Tibial nerve (tissue), 4 donors: ENCODE data around the gene ZPR1. TPM values are rescaled to one million over a fixed set of nuclear protein-coding genes. Genes with fewer than 3 reads are reported as not detected.

Experiments
- DNase-seq, 2 donors: peaks; one replicate each; pipeline ENCODE4 v3.0.0-alpha.2; 2019; ENCODE audit warnings: low spot score in 2 of 2
- H3K27ac ChIP-seq, 4 donors: fragments of 200-600 bp; sonication (generic) in 3 of 4; one replicate each; pipeline ENCODE4 v1.5.1; 2017 to 2019; ENCODE audit warnings: mild to moderate bottlenecking in 1 of 4
- H3K27me3 ChIP-seq, 2 donors: fragments of 200-600 bp; sonication (generic) in 1 of 2; one replicate each; pipeline versions ENCODE4 v1.5.1 to v1.6.0; 2017 to 2019
- H3K36me3 ChIP-seq, 3 donors: fragments of 200-600 bp; sonication (generic); one replicate each; pipeline ENCODE4 v1.5.1; 2018 to 2019
- H3K4me1 ChIP-seq, 4 donors: fragments of 200-600 bp; sonication (generic) in 3 of 4; one replicate each; pipeline ENCODE4 v1.5.1; 2017 to 2019
- H3K4me3 ChIP-seq, 4 donors: fragments of 200-600 bp; sonication (generic) in 3 of 4; one replicate each; pipeline ENCODE4 v1.5.1; 2017 to 2019; ENCODE audit warnings: mild to moderate bottlenecking in 1 of 4, moderate library complexity in 1 of 4
- H3K9me3 ChIP-seq, 4 donors: fragments of 200-600 bp; sonication (generic) in 3 of 4; one replicate each; pipeline ENCODE4 v1.5.1; 2017 to 2019
- CTCF ChIP-seq, 5 experiments: fragments of 200-600 bp in 3 of 5; fragments of 450-650 bp in 2 of 5; sonication (generic) in 3 of 5; IDR thresholded peaks; one replicate each; pipeline ENCODE4 v1.5.1; 2016 to 2019; ENCODE audit warnings: antibody characterized with exemption in 5 of 5, mild to moderate bottlenecking in 3 of 5, moderate library complexity in 2 of 5
- EP300 ChIP-seq, 2 donors: sonication (generic); formaldehyde crosslinking; IDR thresholded peaks; one replicate each; pipeline ENCODE4 v1.6.1; 2017; ENCODE audit warnings: antibody characterized with exemption in 2 of 2, mild to moderate bottlenecking in 1 of 2
- POLR2A ChIP-seq, 2 donors: fragments of 450-650 bp; IDR thresholded peaks; one replicate each; pipeline ENCODE4 v1.6.1; 2017; ENCODE audit warnings: antibody characterized with exemption in 2 of 2, mild to moderate bottlenecking in 2 of 2, moderate library complexity in 2 of 2
- WGBS, 2 donors: methylation state at CpG; one replicate each; pipeline ENCODE4 v1.1.5; 2018; 5-methylcytosine and 5-hydroxymethylcytosine counted together
- total RNA-seq, 4 donors: library from RNA; depleted of rRNA; stranded (reverse); fragments of >200 nt; gene quantifications; one replicate each; pipeline ENCODE4 v1.1.0, GENCODE V29; 2016

Gene ZPR1
- total RNA-seq, 4 donors from 2014 or later = 11.4 to 28.5 (median 23.8) TPM

DNA sequence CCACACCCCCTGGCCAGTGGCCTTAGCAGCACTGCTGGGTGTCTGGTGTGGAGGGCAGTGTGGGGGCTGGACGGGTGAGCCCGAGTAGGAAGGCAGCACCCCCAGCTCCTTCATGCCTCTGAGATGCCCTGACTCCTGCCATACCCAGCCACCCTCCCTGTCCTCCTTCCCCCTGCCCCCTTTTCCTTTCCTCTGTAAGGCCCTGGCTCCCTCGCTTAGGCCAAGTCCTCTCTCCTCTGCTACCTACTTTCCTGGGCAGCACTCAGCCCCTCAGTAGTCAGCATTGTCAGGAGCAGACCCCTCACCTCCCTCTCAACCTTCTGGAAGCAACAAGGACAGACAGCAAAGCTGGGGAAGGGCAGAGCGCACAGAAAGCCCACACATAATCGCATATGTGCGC, 63.0 kb downstream of the ZPR1 start:
- TF ChIP-seq EP300 (IDR thresholded peaks at IDR 0.05) (no peak), CTCF (IDR thresholded peaks at IDR 0.05) (no peak), POLR2A (IDR thresholded peaks at IDR 0.05) (no peak)
- H3K27ac ChIP-seq = no peak overlapping the region
- no peak for DNase-seq
- H3K4me1 ChIP-seq = peaks cover 0 to 13% (median 2%) of the 10 kb centered on the region in 4 donors
- H3K36me3 ChIP-seq = no peaks in the 10 kb centered on the region
- no peaks in the 10 kb centered on the region for H3K9me3 ChIP-seq
- H3K4me3 ChIP-seq = no peak overlapping the region
- 76 to 87% methylated on average over 6 of the region's 6 CpGs for WGBS, 2 donors
- no peaks in the 10 kb centered on the region for H3K27me3 ChIP-seq

Other genes with a start within 250 kb of the ZPR1 start
- 10 to 100 TPM; 13.1 to 28.2 (median 20.3) TPM for gene BUD13, start 15.0 kb downstream of the ZPR1 start, total RNA-seq
- not detected for gene APOA5, start 3.9 kb upstream of the ZPR1 start, total RNA-seq
- gene APOA4, start 35.3 kb upstream of the ZPR1 start, total RNA-seq = not detected
- not detected for gene APOC3, start 41.9 kb upstream of the ZPR1 start, total RNA-seq
- gene APOA1, start 49.6 kb upstream of the ZPR1 start, total RNA-seq = 1 to 10 TPM; 4.1 to 8.4 (median 6.5) TPM